ENCODE results near the gene HNF1B.

HNF1B gene

GRCh38 chr17:37759014-37759637 is 14.3 kb upstream of the HNF1B start:
- no peak for DNase-seq

GRCh38 chr17:37756051-37756450 is 11.2 kb upstream of the HNF1B start:
- no peak for DNase-seq

GRCh38 chr17:37755455-37755854 is 10.6 kb upstream of the HNF1B start:
- no peak for DNase-seq

- no peak for DNase-seq
Observed at GRCh38 chr17:37754363-37754762, 9.5 kb upstream of the HNF1B start.

- DNase-seq: no peak
Observed at GRCh38 chr17:37752482-37752881, 7.6 kb upstream of the HNF1B start.

GRCh38 chr17:37750768-37751475 is 6.1 kb upstream of the HNF1B start:
- no peak for DNase-seq

- DNase-seq: no peak
Observed at GRCh38 chr17:37750292-37750691, 5.4 kb upstream of the HNF1B start.

- DNase-seq: no peak
Observed at GRCh38 chr17:37747222-37747621, 2.4 kb upstream of the HNF1B start.

GRCh38 chr17:37746617-37747016 is 1.8 kb upstream of the HNF1B start:
- DNase-seq: no peak

GRCh38 chr17:37745801-37746426 is 1.1 kb upstream of the HNF1B start:
- DNase-seq: no peak

GRCh38 chr17:37744633-37744927 is 279 bp downstream of the HNF1B start:
- no peak for DNase-seq

- no peak for DNase-seq
Observed at GRCh38 chr17:37743875-37744632, 805 bp downstream of the HNF1B start.

- no peak for DNase-seq
Observed at GRCh38 chr17:37743612-37743874, 1.3 kb downstream of the HNF1B start.

- DNase-seq: no peak
Observed at GRCh38 chr17:37742762-37743611, 1.9 kb downstream of the HNF1B start.

- no peak for DNase-seq
Observed at GRCh38 chr17:37742116-37742761, 2.6 kb downstream of the HNF1B start.

- DNase-seq: no peak
Observed at GRCh38 chr17:37741341-37742115, 3.3 kb downstream of the HNF1B start.

- no peak for DNase-seq
Observed at GRCh38 chr17:37740915-37741314, 3.9 kb downstream of the HNF1B start.

- DNase-seq: no peak
Observed at GRCh38 chr17:37737971-37738370, 6.9 kb downstream of the HNF1B start.

- DNase-seq: no peak
Observed at GRCh38 chr17:37737081-37737480, 7.8 kb downstream of the HNF1B start.

- DNase-seq: no peak
Observed at GRCh38 chr17:37736428-37736827, 8.4 kb downstream of the HNF1B start.

- no peak for DNase-seq
Observed at GRCh38 chr17:37735165-37735564, 9.7 kb downstream of the HNF1B start.

- DNase-seq: no peak
Observed at GRCh38 chr17:37732316-37732715, 12.5 kb downstream of the HNF1B start.

Data from activated gamma-delta T cell treated with Interleukin-2 at 50 U/mL for 16 hours (primary cell).